GM12891 (cell line): Measurements from ENCODE around the gene ARHGEF12.

Experiments
- PAX5 ChIP-seq: IDR thresholded peaks from 2 replicates; pipeline ENCODE4 v1.6.1; 2011; ENCODE audit warnings: low read length, moderate library complexity, mild to moderate bottlenecking; ENCODE audit not compliant: insufficient read depth, severe bottlenecking
- POLR2A ChIP-seq: IDR thresholded peaks from 2 replicates; pipeline ENCODE4 v1.6.1; 2011; ENCODE audit warnings: low read depth, low read length, control low read depth
- POLR2AphosphoS5 ChIP-seq: IDR thresholded peaks from 2 replicates; pipeline ENCODE4 v1.6.1; 2011; ENCODE audit warnings: low read depth, low read length, control low read depth
- POU2F2 ChIP-seq: IDR thresholded peaks from 2 replicates; pipeline ENCODE4 v1.6.1; 2011; ENCODE audit warnings: low read depth, mild to moderate bottlenecking, control low read depth, low read length, moderate library complexity
- SPI1 ChIP-seq: IDR thresholded peaks from 2 replicates; pipeline ENCODE4 v1.6.1; 2011; ENCODE audit warnings: low read depth, low read length, control low read depth
- TAF1 ChIP-seq: IDR thresholded peaks from 2 replicates; pipeline ENCODE4 v1.6.1; 2011; ENCODE audit warnings: low read depth, low read length, control low read depth

DNA sequence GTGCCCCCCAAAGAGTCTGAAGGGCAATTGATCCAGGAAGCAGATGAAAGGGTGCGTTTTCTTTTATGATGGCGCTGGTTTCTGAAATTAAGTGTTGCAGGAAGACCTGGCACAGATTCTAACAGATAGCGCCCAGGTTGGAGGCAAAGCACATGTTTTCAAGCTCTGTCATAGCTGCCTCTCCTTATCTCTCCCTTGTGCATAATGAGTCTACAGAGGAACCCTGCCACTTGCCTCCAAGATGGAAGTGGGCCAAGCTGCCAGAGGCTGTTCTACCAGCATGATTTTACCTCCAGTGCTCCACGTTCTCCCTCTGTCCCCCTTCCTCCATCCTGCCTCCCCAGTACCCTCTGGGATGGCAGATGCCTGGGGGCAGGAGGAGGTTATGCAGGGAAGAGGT, 41.1 kb upstream of the ARHGEF12 start:
- TF ChIP-seq POLR2AphosphoS5 (no peak), POLR2A (no peak), SPI1 (no peak), TAF1 (no peak), PAX5 (no peak), POU2F2 (no peak)
